ENCODE data around the gene GP2.

GP2 gene

DNA sequence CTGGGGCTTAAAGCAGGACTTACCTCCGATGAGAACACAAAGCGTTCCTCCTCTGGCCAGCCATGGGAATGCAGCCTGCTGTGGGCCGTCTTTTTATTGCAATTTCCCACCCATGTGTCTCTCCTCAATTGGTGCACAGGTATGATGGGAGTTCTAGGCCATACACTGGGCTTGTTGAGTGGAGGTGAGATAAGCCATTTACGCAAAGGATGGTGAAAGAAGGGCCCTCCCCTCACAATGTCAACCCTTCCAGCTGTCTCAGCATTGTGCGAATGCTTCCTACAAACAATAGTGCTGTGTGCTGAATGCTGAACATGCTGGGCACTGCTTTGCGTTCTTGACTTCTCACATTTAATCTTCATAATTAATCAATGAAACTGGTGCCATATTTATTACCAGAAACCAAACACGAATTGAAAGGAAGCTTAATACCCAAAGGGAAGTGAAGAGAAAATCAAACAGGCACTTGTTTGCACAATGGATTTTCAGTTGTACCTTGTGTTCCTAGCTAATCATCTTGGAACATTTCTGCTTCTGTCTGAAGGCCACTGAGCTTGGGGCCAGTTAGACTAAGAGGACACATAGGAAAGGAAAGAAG is at the start of gene GP2:
GP2 (minus strand) TSS at position 70 of the 598 bp plus-strand sequence. CDS start 1,082 bp downstream, outside the sequence.
- FAIRE-seq: no peak
- no peak for DNase-seq (ENCODE audit: low spot score)

DNA sequence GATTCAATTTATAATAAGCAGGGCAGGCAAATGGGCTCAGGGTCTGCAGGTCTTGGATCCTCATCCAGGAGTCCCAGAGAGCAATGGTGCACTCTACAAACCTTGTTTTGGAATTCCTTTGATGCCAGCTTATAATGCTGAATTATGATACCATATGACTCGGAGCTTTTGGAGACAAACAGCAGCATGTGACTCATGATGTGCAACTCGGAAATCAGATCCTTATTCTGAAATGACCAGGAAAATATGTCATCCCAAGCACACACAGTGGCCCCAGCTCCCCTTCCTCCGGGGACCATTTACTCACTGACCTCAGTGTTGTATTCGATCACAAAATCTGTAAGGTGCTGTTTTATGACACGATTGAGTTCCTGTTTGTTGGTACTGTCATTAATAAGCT is 45.4 kb upstream of the GP2 start:
- DNase-seq (ENCODE audit: low spot score) (no peak), FAIRE-seq (no peak)

DNA sequence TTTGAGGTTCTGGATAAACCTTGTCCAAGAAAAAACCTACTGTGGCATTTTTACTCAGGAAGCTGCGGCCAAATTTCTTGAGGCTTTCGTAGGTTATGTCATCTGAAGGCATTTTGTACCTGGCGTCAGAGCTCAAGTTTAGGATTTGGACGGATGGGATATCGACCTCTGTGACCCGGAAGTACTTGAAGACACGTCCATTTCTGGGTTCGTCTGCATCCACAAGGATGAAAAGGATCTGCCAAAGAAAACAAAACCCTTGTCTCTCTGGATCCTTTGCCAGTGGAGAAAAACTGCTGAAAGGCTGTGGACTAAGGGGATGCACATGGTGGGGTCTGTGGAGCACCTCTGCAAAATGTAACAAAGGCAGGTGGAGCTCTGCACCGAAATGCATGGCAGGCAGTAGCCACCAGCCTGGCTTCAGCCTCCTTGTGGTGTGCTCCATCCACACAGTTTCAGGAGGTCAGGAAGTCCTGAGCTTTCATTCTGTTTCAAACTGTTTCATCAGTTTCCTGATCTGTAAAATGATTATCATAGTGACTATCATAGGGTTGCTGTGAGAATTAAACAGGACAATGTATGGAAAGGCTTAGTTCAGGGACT is 42.2 kb upstream of the GP2 start:
- no peak for FAIRE-seq
- DNase-seq (ENCODE audit: low spot score): no peak

DNA sequence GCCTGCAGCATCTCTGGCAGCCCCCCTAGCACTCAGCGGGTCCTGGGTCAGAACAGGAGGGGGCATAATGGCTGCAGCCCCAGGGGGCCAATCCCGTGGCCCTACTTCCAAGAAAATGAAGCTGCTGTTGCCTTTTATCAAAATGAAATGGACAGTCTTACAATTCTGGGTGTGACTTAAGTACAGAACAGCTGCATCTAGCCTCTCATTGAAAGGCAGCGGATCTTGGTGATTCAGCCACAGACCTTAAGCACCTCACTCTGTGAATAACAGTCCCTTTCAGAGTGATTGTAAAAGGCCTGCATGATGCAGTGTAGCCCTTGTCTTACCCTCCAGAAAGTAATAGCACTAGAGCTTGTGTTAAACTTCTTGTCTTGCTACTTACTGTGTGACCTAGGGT is 36.7 kb upstream of the GP2 start:
- DNase-seq (ENCODE audit: low spot score) (no peak), FAIRE-seq (no peak)

DNA sequence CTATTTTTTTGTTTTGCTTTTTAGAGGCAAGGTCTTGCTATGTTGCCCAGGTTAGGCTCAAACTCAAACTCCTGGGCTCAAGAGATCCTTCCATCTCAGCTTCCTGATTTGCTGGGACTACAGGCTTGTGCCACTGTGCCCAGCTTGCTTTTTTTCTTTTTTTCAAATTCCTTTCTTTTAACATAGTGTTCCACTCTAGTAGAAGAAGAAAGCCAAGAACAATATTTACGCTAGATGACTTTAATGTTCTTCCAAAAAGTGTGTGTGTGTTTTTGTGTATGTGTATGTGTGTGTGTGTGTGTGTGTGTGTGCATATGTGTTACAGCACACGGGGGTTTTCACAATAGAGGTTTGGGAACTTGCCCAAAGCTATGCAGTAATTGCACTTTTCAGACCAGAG is 35.9 kb upstream of the GP2 start:
- no peak for DNase-seq (ENCODE audit: low spot score)

DNA sequence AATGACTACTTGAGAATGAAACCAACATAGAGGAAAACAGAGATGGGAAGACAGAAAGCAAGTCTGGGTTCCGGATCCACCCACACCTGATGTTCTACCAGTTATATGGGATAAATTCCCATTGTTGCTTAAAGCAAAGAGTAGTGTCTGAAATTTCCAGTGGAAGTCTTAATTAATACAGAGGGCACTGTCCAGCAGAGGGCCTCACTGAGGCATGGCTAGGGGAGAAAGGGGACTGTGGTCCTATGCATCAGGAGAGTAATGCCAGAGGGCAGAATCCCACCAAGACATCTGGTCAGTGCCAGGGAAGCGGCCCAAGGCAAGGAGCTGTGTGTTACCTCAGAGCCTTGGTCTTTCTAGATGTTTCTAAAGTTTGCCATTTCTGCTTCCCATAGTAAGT is 32.7 kb upstream of the GP2 start:
- DNase-seq (ENCODE audit: low spot score) (no peak), FAIRE-seq (no peak)

More for the DNA sequence above, 35.9 kb upstream of the GP2 start:
- FAIRE-seq: no peak

DNA sequence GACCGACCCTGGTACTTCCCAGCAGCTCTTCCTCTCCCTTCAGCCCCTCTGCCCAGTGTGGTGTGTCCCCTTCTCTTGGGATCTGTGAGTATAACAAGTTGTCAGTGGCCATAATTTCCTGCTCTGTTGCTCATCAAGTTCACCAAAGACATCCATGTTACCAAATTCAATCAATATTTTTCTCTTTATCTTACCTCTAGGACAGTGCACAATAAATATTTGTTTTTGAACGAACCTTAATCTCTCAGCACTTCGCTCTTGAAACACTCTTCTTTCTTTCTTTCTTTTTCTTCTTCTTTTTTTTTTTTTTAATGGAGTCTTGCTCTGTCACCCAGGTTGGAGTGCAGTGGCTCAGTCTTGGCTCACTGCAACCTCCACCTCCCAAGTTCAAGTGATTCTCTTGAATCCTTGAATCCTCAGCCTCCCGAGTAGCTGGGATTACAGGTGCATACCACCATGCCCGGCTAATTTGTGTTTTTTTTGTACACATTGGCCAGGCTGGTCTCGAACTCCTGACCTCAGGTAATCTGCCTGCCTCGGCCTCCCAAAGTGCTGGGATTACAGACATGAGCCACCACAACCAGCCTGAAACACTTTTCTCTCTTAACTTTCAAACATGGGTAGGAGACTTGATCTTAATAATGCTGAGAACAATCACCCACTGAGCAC is 27.9 kb upstream of the GP2 start:
- FAIRE-seq (no peak), DNase-seq (ENCODE audit: low spot score) (no peak)

DNA sequence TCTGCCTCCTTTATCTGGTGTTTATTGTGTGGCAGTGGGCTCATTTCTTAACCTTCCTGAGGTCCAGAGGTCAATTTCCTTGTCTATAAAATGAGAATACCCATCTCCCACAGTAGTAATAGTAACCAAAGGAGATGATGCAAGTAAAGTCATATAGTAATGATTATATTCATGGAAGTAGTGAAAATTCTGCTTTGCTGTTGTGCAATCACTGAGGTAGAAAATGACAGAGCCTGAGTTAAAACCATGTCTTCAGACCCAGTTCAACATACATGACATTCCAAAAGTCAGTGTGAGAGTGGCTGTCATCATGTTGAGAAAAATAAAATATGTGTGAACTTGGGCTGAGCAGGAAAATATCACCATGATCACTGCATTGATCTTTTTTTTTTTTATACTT is 26.1 kb upstream of the GP2 start:
- FAIRE-seq: no peak
- no peak for DNase-seq (ENCODE audit: low spot score)

DNA sequence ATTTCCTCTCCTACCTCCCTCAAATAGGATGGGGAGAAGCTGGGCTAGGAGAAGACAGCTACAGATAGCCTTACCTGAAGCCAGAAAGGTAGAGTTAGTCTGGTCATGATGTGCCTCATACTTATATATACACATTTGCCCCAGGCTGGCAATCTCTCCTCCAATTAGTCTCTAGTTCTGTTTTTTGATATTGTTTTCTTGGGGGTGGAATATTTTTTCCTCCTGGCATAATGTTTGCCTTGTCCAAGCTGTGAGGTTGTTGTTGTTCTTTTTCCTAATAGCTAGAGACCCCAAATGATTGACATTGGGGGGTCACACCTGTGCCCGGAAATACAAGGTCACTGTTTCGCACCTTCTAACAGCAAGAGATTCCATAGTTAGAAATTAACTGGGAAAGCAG is 25.3 kb upstream of the GP2 start, which contains the start of gene UMOD:
UMOD (minus strand) TSS at position 101 of the 400 bp plus-strand sequence. CDS start 1,978 bp downstream, outside the sequence.
- no peak for FAIRE-seq
- no peak for DNase-seq (ENCODE audit: low spot score)

DNA sequence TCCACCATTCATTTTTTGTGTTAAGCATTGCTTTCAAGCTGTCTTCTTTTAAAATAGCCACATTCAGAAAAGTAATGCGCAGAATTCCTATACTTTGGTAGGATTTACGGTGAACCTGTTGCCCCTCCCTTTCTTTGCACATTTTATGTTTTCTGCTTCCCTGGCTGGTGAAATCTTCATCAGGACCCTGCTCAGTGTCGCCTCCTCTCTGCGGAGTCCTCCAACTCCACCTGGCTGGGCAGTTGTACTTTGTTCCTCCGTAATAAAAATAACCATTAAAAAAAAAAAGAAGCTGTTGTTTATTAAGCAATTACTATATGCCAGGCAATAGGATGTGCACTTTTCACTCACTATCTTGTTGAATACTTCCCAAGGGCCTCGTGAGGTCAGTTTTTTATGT is 22.3 kb upstream of the GP2 start:
- DNase-seq (ENCODE audit: low spot score) (no peak), FAIRE-seq (no peak)

DNA sequence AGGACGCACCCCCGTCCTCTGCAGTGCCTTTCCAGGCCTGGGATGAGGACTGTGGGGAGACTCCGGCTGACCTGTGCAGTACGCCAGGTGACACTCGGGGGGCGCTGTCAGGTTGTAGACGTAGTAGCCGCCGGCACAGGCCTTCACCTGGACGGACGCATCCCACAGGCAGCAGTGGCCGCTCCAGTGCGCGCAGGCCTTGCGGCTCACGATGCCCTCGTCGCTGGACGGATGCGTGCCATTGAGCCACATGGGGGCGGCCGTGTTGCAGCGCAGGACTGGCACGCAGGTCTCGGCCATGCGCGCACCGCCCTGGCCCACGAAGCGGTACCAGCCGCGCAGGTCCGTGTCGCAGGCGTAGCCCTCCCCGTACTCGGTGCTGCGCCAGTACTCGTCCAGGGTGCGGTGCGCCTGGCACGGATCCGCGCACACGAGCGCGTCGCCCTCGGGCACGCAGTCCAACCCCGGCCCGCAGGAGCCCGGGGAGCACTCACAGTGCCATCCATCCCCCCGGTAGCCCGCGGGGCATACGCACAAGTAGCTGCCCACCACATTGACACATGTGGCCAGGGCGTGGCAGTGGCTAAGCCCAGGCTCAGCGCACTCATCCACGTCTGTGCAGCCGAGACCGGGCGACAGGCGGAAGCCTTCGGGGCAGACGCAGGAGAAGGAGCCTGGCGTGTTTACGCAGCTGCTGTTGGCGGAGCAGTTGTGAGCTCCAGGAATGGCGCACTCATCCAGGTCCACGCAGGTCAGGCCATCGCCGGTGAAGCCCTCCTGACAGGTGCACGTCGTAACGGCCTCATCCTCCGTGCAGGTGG is 21.3 kb upstream of the GP2 start:
- peak; percentile 20 for DNase-seq (ENCODE audit: low spot score)
- no peak for FAIRE-seq

DNA sequence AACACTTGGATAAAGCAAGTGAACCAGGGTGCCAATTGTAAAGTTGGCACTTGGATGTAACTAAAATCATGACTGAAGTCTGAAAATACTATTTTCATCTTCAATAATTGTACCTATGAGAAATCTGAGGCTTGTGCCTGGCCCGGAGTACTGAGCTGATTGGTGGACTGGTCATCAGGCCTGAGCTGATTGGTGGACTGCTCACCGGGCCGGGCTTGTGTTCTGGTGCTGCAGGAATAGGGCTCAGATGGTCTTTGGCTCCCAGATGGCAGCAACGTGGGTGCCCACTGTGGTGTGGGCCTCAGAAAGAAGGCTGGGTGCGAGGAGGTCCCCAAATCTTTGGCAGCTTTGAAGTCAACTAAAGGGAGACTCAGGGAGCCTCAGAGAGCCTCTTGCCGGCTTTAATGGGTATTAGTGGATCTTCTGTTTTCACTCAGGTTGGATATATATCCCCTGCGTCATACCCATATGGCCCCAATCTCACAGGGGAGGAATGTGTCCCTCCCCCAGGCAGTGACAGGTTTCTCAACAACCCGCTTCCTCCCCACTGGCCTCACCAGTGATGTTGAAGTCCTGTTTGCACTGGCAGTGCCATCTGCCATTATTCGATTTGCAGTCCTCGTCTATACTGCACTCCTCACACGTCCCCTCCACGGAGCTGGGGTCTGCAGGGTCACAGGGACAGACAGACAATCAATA is 20.5 kb upstream of the GP2 start:
- no peak for FAIRE-seq
- DNase-seq (ENCODE audit: low spot score): no peak

DNA sequence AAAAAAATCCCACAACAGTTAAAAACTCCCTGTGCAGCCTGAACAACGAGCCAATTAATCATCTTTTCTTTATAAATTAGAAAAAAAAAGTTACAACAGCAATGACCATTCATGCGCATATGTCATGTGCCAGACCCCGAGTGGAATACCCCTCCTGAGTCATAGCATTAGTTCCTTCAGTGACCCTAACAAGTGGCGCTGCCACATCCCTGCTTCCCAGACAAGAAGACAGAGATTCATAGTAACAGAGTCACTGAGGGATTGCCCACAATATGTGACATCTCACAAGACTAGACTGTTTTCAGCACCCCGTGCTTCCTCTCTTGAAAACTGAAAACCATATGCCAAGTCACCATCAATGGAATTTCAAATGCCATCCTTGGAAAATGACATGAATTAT is 17.3 kb upstream of the GP2 start:
- FAIRE-seq (no peak), DNase-seq (ENCODE audit: low spot score) (no peak)

DNA sequence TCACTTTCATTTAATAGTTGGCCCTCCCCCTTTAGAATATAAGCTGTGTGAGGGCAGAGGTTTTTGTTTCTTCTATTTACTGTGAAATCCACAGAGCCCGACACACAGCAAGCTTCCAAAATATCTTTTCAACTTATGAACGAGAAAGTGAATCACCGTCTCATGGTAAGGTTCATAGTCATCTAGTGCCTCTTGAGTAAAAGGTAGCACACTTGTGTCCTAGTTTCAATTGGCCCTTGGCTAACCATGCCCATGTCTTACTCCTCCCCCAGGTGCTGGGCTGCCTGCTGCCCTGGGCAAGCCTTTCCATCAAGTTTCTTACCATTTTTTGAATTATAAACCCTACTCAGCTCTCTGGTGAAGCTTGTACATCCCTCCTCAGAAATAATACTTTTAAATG is 12.4 kb upstream of the GP2 start:
- DNase-seq (ENCODE audit: low spot score) (no peak), FAIRE-seq (no peak)

DNA sequence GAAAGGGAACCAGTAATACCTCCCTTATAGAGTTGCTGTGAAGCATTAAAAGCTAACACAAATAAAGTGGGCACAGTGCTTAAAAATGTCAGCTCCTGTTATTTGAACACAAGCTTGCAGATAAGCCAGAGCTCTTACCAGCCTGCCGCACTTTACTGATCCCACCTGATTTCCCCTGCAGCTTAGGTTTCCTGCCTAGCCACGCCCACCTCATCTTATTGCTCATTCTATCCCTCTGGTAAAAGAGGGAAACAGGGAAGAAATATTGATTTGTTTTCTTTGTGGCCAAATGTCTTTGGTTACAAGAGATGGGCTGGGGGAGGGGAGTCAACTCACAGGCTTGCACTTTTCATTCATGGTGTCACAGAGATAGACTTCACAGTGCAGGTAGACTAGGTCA is 9.6 kb upstream of the GP2 start:
- DNase-seq (ENCODE audit: low spot score): no peak
- no peak for FAIRE-seq

DNA sequence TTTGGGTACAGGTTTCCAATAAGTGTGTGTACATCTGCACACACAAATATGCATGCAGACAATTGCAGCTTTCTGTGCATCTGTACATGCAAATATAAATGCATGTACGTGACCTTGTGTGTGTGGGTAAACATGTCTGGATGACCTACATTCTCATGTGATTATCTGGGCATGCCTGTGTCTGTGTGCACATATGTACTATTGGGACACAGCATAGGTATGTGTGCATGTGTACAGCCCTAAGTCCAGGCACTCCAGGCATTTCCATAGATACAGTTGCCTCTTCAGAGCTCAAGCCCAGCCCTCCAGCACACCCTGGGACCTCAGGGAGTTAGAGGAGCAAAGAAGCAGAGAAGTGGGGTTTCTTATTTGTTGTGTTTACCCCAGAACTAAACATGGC is 7.1 kb upstream of the GP2 start:
- DNase-seq (ENCODE audit: low spot score) (no peak), FAIRE-seq (no peak)

DNA sequence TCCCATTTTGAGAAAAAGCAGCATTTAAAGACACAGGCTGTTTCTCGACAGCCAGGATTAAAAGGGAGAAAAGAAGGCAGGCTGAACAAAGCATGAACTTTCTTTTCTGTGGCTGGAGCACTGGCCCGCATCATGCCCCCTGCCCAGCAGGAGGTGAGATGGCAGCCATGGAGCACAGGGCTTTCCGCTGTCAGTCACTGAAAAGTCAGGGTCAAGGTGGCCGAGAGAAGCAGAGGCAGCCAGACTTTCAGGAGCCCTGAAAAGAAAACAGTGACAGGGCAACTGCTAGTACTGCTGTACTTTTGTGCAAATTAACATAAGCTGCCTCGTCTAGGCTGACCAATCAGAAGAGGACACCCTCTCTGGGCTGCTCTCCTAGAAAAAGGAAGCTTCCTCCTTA is 5.8 kb upstream of the GP2 start:
- FAIRE-seq (no peak), DNase-seq (ENCODE audit: low spot score) (no peak)

DNA sequence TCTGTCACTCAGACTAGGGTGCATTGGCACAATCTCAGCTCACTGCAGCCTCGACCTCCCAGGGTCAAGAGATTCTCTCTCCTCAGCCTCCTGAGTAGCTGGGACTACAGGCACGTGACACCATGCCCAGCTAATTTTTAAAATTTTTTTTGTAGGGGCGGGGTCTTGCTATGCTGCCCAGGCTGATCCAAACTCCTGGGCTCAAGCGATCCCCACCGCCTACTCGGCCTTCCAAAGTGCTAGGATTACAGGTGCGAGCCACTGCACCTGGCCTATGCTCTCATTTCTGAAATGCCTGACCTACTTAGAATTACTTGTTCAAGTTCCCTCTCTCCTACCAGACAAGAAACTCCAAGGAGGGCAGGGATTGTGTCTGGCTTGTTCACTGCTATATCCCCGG is 5.1 kb upstream of the GP2 start:
- DNase-seq (ENCODE audit: low spot score) (no peak), FAIRE-seq (no peak)

DNA sequence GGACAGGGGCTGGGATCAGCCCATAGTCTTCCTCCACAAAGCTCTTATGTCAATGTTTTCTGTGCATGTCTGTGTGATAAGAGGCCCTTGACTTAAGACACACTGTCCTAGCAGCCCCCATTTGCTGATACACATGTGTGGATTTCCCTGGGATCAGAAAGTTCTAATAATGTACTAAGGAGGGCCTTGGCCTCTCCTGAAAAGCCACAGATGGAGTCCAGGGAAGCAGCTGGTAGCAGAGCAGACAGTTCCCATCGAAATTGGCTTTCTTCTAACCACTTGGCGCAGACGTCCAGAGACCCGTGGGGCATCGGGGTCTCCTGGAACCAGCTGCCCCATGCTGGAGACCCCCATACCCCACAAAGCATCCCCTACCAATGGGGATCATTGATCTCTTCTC is 4.3 kb upstream of the GP2 start:
- no peak for DNase-seq (ENCODE audit: low spot score)
- no peak for FAIRE-seq

DNA sequence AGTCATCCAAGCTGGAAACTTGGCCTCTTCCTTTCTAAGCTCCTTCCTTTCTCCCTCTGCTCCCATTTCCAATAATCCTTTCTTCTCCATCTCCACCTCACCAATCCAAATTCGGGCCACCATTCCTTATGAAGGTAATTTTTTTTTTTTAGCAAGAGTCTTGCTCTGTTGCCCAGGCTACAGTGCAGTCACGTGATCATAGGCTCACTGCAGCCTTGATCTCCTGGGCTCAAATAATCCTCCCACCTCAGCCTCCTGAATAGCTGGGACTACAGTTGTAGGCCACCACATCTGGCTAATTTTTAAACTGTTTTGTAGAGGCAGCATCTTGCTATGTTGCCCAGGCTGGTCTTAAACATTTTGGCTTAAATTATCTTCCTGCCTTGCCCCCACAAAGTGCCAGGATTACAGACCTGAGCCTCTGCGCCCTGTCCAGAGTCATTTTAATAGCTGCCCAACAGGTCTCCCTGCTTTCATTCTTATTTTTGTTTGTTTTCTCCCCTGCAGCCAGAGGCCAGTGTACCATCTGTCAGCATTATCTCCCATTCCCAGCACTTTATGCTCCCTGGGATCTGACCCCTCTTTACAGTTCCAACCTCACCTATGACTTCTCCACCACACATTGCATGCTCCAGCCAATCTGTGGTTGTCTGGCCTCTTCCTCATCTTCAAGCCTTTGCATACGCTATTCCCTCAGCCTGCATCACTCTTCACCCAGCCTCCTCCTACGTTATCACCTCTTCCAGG is 2.3 kb upstream of the GP2 start:
- FAIRE-seq (no peak), DNase-seq (ENCODE audit: low spot score) (no peak)

DNA sequence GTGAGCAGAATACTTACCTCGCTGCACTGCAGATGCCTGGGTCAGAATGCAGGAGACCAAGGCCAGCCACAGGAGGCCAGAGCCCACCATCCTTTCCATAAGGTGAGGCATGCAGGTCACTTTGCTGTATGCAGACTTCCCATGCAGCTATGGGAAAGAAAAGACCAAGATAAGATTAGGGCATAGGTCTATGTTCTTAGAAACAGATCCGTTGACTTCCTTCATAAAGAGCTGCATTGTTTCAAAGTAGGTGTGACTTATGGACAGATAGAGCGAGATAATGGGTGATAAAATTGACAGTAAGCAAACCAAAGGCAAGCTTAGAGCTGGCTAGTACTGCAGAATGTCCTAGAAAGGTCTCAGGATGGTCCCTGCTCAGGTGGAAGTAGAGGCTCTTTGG is 992 bp downstream of the GP2 start:
- no peak for FAIRE-seq
- DNase-seq (ENCODE audit: low spot score): no peak

Measured in urothelium cell line (cell line).